ENCODE data around the gene ZNF213. TPM values are rescaled to one million over a fixed set of nuclear protein-coding genes. Genes with fewer than 3 reads are reported as not detected.
"Not testable (repeated sequence)": the region's sequence is repeated elsewhere in the genome, so short reads cannot be mapped to it uniquely, and the experiment has no call there.

Gene ZNF213
- total RNA-seq, 1 donor from 2014 or later = 6.6 TPM

GRCh38 chr16:3148256-3149192 is 13.7 kb downstream of the ZNF213 start:
- DNase-seq = no peak

- DNase-seq = no peak
Observed at GRCh38 chr16:3149193-3149530, 14.3 kb downstream of the ZNF213 start.

GRCh38 chr16:3149630-3150345 is 15.0 kb downstream of the ZNF213 start:
- peak; percentile 82 for DNase-seq

GRCh38 chr16:3150346-3151218 is 15.8 kb downstream of the ZNF213 start:
- DNase-seq = peak; percentile 97

- DNase-seq = no peak
Observed at GRCh38 chr16:3152027-3152276, 17.1 kb downstream of the ZNF213 start.

GRCh38 chr16:3152277-3152990 is 17.6 kb downstream of the ZNF213 start:
- peak; percentile 90 for DNase-seq

- DNase-seq = no peak
Observed at GRCh38 chr16:3152991-3153368, 18.2 kb downstream of the ZNF213 start.

- no peak for DNase-seq
Observed at GRCh38 chr16:3155181-3155580, 20.4 kb downstream of the ZNF213 start.

- no peak for DNase-seq
Observed at GRCh38 chr16:3155972-3156371, 21.1 kb downstream of the ZNF213 start.

GRCh38 chr16:3157229-3158025 is 22.6 kb downstream of the ZNF213 start:
- peak; percentile 85 for DNase-seq

- DNase-seq = peak; percentile 36
Observed at GRCh38 chr16:3158026-3158509, 23.2 kb downstream of the ZNF213 start.

- DNase-seq = peak; percentile 86
Observed at GRCh38 chr16:3158510-3159314, 23.9 kb downstream of the ZNF213 start.

GRCh38 chr16:3161235-3162018 is 26.6 kb downstream of the ZNF213 start:
- no peak for DNase-seq

- no peak for DNase-seq
Observed at GRCh38 chr16:3164121-3164991, 29.5 kb downstream of the ZNF213 start.

- no peak for DNase-seq
Observed at GRCh38 chr16:3165111-3165822, 30.4 kb downstream of the ZNF213 start.

GRCh38 chr16:3166505-3166886 is 31.7 kb downstream of the ZNF213 start:
- DNase-seq = no peak

- not testable (repeated sequence) for DNase-seq
Observed at GRCh38 chr16:3168729-3169128, 33.9 kb downstream of the ZNF213 start.

Data from dermis blood vessel endothelial cell (primary cell).